WTC11 (cell line): Measurements from ENCODE around the gene LOX.

Experiments
- CDX4 ChIP-seq: fragments of 250-450 bp; sonication (Bioruptor Pico); IDR thresholded peaks from 2 replicates; pipeline ENCODE4 v1.9.0; 2021; ENCODE audit warnings: moderate library complexity, mild to moderate bottlenecking, inconsistent platforms, borderline replicate concordance
- CTCF ChIP-seq: fragments of 200-600 bp; IDR thresholded peaks from 2 replicates; pipeline ENCODE4 v1.8.0; 2022; ENCODE audit warnings: antibody characterized with exemption
- ESRRA ChIP-seq: sonication (generic); formaldehyde crosslinking; IDR thresholded peaks from 2 replicates; pipeline ENCODE4 v1.8.1; 2022; ENCODE audit warnings: mild to moderate bottlenecking, missing genetic modification reagents, borderline replicate concordance
- FOXK1 ChIP-seq: sonication (generic); formaldehyde crosslinking; IDR thresholded peaks from 2 replicates; pipeline ENCODE4 v1.8.0; 2022; ENCODE audit warnings: mild to moderate bottlenecking, moderate library complexity, missing genetic modification reagents
- GABPB1 ChIP-seq: sonication (generic); formaldehyde crosslinking; IDR thresholded peaks from 2 replicates; pipeline ENCODE4 v1.8.1; 2023; ENCODE audit warnings: mild to moderate bottlenecking, missing genetic modification reagents
- ZBTB21 ChIP-seq: sonication (generic); formaldehyde crosslinking; IDR thresholded peaks from 2 replicates; pipeline ENCODE4 v1.8.1; 2023; ENCODE audit warnings: mild to moderate bottlenecking, missing genetic modification reagents, borderline replicate concordance
- ZNF121 ChIP-seq: sonication (generic); formaldehyde crosslinking; IDR thresholded peaks from 2 replicates; pipeline ENCODE4 v1.8.0; 2023; ENCODE audit warnings: missing genetic modification reagents

GRCh38 chr5:122112733-122113558 lies 34.9 kb upstream of the LOX start:
- TF ChIP-seq CDX4 (CRISPR knock-in tag) (no peak), ZBTB21 (CRISPR knock-in tag) (no peak), FOXK1 (CRISPR knock-in tag) (no peak), ZNF121 (CRISPR knock-in tag) (no peak), GABPB1 (no peak), ESRRA (CRISPR knock-in tag) (no peak), CTCF (no peak)
